Activated naive CD8-positive, alpha-beta T cell treated with anti-CD3 and anti-CD28 coated beads for 36 hours (primary cell): Measurements from ENCODE around the gene APPL1. TPM values are rescaled to one million over a fixed set of nuclear protein-coding genes. Genes with fewer than 3 reads are reported as not detected.
A peak's percentile ranks its signal among the peaks of the same experiment; 100 is the strongest.

Experiments used
- DNase-seq: peaks from one replicate; pipeline ENCODE4 v3.0.0; 2021
- H3K27ac Mint-ChIP-seq: one replicate; pipeline ENCODE4 v1.8.0; 2022; ENCODE audit warnings: mild to moderate bottlenecking, moderate library complexity, mixed read lengths
- H3K27me3 Mint-ChIP-seq: one replicate; pipeline ENCODE4 v1.8.0; 2022; ENCODE audit warnings: mild to moderate bottlenecking, mixed read lengths
- H3K36me3 Mint-ChIP-seq: one replicate; pipeline ENCODE4 v1.8.0; 2021; ENCODE audit warnings: mild to moderate bottlenecking, mixed read lengths
- H3K4me1 Mint-ChIP-seq: one replicate; pipeline ENCODE4 v1.8.0; 2021; ENCODE audit warnings: mixed read lengths
- H3K4me3 Mint-ChIP-seq: one replicate; pipeline ENCODE4 v1.8.0; 2022; ENCODE audit warnings: mild to moderate bottlenecking, moderate library complexity, mixed read lengths
- H3K9me3 Mint-ChIP-seq: one replicate; pipeline ENCODE4 v1.8.0; 2022; ENCODE audit warnings: mixed read lengths
- total RNA-seq, 2 experiments: library from RNA; stranded (reverse); gene quantifications; one replicate each; pipeline ENCODE4 v1.2.3, GENCODE V29; 2021

The APPL1 gene, protein sequence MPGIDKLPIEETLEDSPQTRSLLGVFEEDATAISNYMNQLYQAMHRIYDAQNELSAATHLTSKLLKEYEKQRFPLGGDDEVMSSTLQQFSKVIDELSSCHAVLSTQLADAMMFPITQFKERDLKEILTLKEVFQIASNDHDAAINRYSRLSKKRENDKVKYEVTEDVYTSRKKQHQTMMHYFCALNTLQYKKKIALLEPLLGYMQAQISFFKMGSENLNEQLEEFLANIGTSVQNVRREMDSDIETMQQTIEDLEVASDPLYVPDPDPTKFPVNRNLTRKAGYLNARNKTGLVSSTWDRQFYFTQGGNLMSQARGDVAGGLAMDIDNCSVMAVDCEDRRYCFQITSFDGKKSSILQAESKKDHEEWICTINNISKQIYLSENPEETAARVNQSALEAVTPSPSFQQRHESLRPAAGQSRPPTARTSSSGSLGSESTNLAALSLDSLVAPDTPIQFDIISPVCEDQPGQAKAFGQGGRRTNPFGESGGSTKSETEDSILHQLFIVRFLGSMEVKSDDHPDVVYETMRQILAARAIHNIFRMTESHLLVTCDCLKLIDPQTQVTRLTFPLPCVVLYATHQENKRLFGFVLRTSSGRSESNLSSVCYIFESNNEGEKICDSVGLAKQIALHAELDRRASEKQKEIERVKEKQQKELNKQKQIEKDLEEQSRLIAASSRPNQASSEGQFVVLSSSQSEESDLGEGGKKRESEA
- 10 to 100 TPM; 36.2 to 41.2 TPM for total RNA-seq

DNA sequence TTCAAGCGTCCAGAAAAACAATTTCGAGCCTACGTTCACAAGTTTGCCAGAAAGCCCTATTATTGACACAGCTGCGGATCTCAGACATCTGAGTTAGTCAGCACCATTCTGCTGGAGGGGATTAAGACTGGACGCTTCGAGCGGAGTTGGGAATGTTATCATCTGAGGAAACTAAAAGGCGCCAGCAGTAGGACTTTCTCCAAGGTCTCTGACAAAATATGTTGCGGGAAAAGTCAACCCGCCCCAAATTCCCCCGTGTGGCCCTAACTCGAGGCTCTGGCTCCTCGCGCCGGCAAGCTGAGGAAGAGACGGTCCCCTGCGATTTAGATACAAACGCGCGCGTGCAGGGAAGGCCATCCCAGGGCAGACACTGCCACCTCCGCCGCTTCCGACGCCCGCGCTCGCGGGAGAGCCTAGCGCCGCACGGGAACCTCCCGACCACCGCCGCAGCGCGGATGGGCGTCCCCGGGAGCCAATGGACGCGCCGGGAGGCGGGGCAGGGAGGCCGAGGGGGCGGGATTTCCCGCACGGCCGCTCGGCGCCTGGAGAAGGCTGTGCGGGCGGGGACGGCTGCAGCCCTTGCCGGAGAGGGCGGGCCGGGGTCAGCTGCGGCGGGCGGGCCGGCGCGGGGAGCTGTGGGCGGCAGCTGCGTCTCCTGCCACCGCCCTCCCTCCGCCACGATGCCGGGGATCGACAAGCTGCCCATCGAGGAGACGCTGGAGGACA lies at the start of gene APPL1:
Gene APPL1 (plus strand): TSS at position 526 of the 726 bp plus-strand sequence. CDS start 155 bp downstream, at position 681.
- H3K4me3 Mint-ChIP-seq = peak within 1 kb of the TSS; percentile 87

DNA sequence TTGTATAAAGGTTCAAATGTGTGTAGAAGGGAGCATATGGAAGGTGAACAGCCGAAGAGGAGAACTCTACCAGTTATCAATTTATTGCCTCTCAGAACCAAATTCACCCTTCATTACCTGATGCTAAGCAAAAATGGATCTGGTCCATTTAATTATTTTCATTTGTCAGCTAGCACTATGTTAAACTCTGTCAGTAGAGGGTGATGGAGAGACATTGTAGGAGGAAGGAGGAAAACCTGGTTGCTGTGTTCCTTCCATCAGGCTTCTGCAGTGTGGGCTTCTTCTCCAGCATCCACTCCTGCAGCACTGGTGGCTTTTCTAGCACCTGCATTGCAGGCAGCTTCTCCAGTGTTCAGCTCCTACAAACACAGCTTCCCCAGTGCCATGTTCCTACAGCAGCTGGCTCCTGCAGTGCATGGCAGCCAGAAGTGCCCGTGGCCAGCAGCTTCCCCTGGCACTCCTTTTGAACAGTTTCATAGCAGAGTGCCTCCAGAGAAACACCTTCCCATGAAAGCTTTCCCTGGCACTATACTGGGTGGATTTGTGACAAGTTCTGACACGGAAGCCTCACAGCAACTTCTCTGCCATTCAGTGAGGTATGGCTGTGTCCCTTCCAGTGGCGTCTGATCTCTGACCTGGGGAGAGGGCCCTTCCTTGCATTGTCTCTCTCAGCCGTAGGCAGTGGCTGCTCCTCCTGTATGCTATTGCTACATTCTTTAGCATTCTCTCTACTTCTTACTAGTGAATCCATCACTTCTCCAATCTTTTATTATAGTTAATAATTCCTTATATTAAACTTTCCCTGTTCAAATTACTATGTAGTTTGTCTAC lies 47.7 kb upstream of the APPL1 start:
- H3K27me3 Mint-ChIP-seq = peaks cover 17% of the 10 kb centered on the region

More for the DNA sequence above, at the start of gene APPL1:
- DNase-seq = peak; percentile 95
- Mint-ChIP-seq H3K36me3 (no peaks in the 10 kb centered on the region), H3K4me1 (peaks cover 27% of the 10 kb centered on the region), H3K27ac (peak within 1 kb of the TSS; percentile 83), H3K9me3 (no peaks in the 10 kb centered on the region), H3K27me3 (no peaks in the 10 kb centered on the region)

DNA sequence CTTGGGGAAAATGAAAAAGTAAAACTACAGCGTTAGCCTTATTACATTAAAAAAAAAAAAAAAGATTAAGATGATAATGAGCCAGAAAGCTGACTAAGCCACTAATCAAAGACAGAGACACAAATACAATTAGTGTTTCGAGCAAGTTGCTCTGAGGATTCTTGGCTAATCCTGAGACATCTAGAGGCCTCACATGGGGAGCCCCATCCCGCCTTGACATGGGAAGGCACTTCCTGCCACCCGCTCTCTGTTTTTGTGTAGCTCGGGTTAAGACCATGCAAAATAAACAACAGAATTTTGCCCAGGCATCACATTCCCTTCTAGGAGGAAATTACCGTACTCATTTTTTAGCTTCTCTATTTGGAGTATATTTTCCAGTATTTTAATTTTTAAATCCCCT lies 43.0 kb upstream of the APPL1 start:
- Mint-ChIP-seq H3K4me1 (no peaks in the 10 kb centered on the region), H3K4me3 (no peak overlapping the region), H3K36me3 (no peaks in the 10 kb centered on the region), H3K27me3 (peaks cover 3% of the 10 kb centered on the region), H3K27ac (no peak overlapping the region), H3K9me3 (no peaks in the 10 kb centered on the region)
- DNase-seq = no peak

More for the DNA sequence above, 47.7 kb upstream of the APPL1 start:
- H3K36me3 Mint-ChIP-seq = no peaks in the 10 kb centered on the region
- H3K4me3 Mint-ChIP-seq = no peak overlapping the region
- H3K4me1 Mint-ChIP-seq = no peaks in the 10 kb centered on the region
- no peak for DNase-seq
- H3K27ac Mint-ChIP-seq = no peak overlapping the region
- no peaks in the 10 kb centered on the region for H3K9me3 Mint-ChIP-seq

DNA sequence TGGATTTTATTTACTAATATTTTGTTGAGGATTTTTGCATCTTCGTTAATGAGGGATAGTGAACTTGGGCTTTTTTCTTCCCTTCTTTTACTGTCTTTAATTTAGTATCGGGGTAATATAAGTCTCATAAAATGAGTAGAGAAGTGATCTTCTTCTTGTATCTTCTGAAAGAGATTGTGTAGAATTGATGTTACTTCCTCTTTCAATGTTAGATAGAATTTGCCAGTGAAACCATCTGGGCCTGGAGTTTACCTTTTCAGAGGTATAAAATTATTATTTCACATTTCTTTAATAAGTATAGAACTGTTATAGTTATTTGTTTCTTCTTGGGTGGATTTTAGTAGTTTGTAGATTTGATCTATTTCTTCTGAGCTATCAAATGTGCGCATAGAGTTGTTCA lies 35.5 kb upstream of the APPL1 start:
- H3K36me3 Mint-ChIP-seq = no peaks in the 10 kb centered on the region
- H3K27me3 Mint-ChIP-seq = peaks cover 24% of the 10 kb centered on the region
- H3K4me3 Mint-ChIP-seq = no peak overlapping the region
- no peaks in the 10 kb centered on the region for H3K9me3 Mint-ChIP-seq
- no peak overlapping the region for H3K27ac Mint-ChIP-seq
- H3K4me1 Mint-ChIP-seq = no peaks in the 10 kb centered on the region
- DNase-seq = no peak

DNA sequence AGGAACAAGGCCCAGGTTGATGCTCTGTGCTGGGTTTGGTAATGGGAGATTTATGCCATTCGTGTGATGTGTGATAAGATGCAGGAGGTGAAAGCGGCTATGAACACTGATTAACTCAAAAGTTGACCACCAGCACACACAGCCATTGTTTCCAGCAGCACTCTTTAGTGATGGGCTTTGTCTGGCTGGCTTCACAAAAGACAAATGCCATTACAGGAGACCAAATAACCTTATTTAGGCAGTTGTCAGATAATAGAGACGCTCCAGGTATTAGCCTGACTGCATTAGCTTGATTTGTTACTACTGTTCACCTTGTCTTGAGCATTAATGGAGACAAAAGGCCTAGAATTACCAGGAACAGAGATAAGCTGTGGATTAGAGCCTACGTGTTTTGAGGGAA lies 32.9 kb upstream of the APPL1 start:
- Mint-ChIP-seq H3K4me1 (no peaks in the 10 kb centered on the region), H3K4me3 (no peak overlapping the region), H3K27ac (no peak overlapping the region), H3K27me3 (peaks cover 32% of the 10 kb centered on the region), H3K36me3 (no peaks in the 10 kb centered on the region), H3K9me3 (no peaks in the 10 kb centered on the region)
- DNase-seq = no peak

DNA sequence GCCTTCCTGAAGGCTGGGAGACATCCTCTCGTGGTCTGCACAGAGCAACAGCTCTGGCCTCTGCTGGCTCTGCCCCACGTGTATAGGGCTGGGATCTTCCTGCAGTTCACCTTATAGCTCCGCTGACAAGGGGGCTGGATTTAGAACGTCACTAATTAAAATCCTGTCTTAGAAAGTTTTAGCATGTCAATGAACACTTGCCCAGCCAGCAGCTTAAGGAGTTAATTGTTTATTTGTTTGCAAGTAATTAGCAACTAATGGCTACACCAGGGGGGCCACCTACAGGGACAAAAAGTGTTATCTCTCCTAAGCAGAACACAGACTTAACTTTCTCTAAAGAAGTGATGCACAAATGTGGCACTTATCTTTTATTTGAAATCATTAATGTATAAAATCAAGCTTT lies 27.6 kb upstream of the APPL1 start, which contains the start of gene HESX1:
Gene HESX1 (minus strand): TSS at position 84 of the 403 bp plus-strand sequence. CDS start 60 bp downstream, at position 24.
- H3K27ac Mint-ChIP-seq = no peak within 1 kb of the TSS
- H3K27me3 Mint-ChIP-seq = peaks cover 12% of the 10 kb centered on the region
- no peaks in the 10 kb centered on the region for H3K4me1 Mint-ChIP-seq
- DNase-seq = no peak
- no peaks in the 10 kb centered on the region for H3K36me3 Mint-ChIP-seq
- no peaks in the 10 kb centered on the region for H3K9me3 Mint-ChIP-seq
- H3K4me3 Mint-ChIP-seq = no peak within 1 kb of the TSS

DNA sequence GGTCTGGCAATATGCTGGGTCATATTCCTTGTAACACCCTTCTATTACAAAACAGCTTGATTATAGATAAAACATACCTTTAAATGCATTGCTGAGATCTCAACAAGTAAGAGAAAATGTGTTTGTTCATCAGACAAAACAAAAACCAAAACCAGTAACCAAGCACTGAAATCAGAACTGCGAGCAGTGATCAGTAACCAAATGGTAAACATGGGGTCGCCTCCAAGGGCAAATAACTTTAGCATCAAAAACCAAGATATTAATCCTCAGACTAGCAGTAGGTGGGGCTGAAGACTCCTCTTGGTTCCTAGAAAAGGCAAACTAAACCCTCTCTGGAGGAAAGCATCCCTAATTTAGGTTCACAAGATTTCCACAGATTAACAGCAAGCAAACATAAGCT lies 21.1 kb upstream of the APPL1 start:
- Mint-ChIP-seq H3K4me1 (no peaks in the 10 kb centered on the region), H3K36me3 (no peaks in the 10 kb centered on the region), H3K27ac (no peak overlapping the region), H3K9me3 (no peaks in the 10 kb centered on the region), H3K4me3 (no peak overlapping the region), H3K27me3 (no peaks in the 10 kb centered on the region)
- DNase-seq = no peak

DNA sequence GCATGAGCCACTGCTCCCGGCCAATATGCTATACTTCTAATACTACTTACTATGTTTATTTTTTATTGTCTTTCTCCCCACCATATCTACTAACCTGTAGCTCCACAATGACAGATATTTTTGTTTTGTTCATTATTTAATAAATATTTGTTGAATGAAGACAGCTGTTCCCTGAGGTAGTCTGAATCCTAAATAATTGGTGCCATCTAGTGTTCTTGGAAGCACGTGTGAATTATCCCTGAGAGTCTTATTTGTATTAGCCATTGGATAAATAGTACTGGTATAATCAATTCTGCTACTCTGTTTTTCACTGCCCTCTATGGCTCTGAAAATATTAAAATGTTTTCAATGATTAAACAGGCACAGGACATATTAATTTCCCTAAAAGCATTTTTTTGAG lies 5.6 kb upstream of the APPL1 start:
- Mint-ChIP-seq H3K36me3 (no peaks in the 10 kb centered on the region), H3K4me3 (no peak overlapping the region), H3K4me1 (peaks cover 6% of the 10 kb centered on the region), H3K27ac (no peak overlapping the region), H3K27me3 (no peaks in the 10 kb centered on the region), H3K9me3 (no peaks in the 10 kb centered on the region)
- no peak for DNase-seq

DNA sequence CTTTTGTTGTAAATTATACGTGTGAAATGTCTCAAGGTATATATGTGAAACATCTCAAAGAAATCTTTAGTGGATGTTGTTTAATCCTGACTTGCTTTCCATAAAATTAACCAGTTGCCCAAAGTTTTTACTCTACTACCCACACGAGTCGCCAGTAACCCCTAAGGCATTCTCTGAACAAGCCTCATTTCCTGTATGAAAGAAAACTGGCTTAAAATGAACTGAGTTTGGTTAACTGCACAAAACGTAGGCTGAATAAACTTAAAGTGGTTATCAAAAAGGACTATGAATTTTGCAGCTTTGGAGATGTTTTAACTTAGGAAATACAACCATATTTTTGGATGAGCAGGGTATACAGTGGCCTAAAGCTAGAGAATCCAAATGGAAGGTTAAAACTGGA lies 2.7 kb upstream of the APPL1 start:
- H3K27me3 Mint-ChIP-seq = no peaks in the 10 kb centered on the region
- no peak overlapping the region for H3K27ac Mint-ChIP-seq
- H3K4me1 Mint-ChIP-seq = peaks cover 22% of the 10 kb centered on the region
- DNase-seq = no peak
- no peak overlapping the region for H3K4me3 Mint-ChIP-seq
- H3K9me3 Mint-ChIP-seq = no peaks in the 10 kb centered on the region
- no peaks in the 10 kb centered on the region for H3K36me3 Mint-ChIP-seq

DNA sequence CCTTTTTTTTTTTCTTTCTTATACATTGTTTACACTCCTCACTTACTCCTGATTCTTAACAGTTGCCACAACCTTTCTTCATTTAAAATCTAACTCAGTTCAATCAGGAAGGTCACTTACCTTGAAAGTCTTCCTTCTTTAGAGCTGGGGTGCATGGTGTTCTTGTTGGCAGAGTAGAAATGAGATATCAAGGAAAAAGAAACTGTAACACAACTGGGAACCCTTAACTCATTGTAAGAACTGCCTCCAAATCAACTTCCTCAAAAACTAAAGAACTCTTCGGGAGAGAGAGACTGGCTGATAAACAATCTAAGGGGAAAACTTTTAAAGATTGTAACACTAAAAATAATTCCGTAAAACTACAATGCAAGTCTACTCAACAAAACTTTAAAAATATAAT lies 1.4 kb upstream of the APPL1 start:
- no peak overlapping the region for H3K4me3 Mint-ChIP-seq
- no peaks in the 10 kb centered on the region for H3K36me3 Mint-ChIP-seq
- no peaks in the 10 kb centered on the region for H3K9me3 Mint-ChIP-seq
- H3K27ac Mint-ChIP-seq = no peak overlapping the region
- DNase-seq = no peak
- H3K27me3 Mint-ChIP-seq = no peaks in the 10 kb centered on the region
- peaks cover 24% of the 10 kb centered on the region for H3K4me1 Mint-ChIP-seq

DNA sequence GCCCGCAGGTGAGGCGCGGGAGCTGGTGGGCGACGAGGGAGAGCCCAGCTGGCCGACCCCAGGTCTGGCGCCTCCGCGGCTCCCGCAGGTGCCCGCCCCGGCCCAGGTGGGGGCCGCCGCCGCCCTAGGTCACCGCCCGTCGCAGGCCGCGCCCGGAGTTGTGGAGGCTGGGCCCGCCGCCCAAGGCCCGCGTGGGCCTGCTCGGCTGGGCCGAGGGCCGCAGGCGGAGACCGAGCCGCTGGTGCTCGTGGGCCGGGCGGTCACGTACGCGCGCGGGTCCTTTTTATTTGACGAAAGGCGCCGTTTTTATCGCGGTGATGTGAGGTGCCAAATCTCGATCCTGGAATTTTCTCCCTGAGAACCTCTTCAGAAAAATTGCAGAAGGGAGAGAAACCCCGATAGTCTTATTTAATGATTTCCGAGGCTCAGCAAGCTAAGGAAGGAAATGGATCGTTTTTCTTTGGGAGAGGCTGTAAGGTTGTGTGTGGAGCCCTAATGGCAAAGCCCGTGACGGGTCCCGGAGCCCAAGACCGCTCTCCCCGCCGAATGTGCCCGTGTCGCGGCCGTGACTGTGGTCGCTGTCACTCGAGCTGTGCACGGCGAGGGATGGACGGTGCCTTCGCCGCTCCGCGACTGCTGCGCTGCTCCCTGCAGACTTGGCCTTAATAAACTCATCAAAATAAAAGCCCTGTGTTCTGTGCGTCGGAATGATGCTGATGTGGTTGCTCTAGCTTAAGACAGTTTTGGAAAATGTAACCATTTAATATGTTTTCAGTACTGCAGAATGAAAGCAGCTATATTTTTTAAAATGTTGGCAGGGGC lies 612 bp downstream of the APPL1 start:
- H3K27ac Mint-ChIP-seq = peak overlapping the region; percentile 83
- H3K36me3 Mint-ChIP-seq = no peaks in the 10 kb centered on the region
- DNase-seq = peak; percentile 50
- H3K9me3 Mint-ChIP-seq = no peaks in the 10 kb centered on the region
- peaks cover 27% of the 10 kb centered on the region for H3K4me1 Mint-ChIP-seq
- H3K27me3 Mint-ChIP-seq = no peaks in the 10 kb centered on the region
- peak overlapping the region; percentile 87 for H3K4me3 Mint-ChIP-seq

DNA sequence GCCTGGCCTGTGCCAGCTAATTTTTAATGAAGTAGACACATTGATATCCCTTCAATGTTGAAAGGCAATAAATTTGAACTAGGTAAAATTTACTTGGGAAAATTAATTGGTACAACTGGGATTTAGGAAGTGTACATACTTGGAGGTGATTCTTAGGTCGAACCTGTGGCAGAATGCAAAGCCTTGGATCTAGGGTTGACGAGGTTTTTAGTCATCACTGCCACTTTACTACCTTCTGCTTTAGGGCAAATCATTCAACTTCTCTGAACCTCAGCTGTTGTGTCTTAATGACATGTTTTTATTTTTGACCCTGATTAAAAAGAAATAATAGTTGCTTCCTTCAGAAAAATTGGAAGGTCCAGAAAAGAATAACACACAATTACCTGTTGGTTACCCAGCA lies 2.5 kb downstream of the APPL1 start:
- Mint-ChIP-seq H3K27ac (no peak overlapping the region), H3K4me3 (no peak overlapping the region), H3K9me3 (no peaks in the 10 kb centered on the region), H3K36me3 (no peaks in the 10 kb centered on the region), H3K27me3 (no peaks in the 10 kb centered on the region), H3K4me1 (peaks cover 31% of the 10 kb centered on the region)
- no peak for DNase-seq

DNA sequence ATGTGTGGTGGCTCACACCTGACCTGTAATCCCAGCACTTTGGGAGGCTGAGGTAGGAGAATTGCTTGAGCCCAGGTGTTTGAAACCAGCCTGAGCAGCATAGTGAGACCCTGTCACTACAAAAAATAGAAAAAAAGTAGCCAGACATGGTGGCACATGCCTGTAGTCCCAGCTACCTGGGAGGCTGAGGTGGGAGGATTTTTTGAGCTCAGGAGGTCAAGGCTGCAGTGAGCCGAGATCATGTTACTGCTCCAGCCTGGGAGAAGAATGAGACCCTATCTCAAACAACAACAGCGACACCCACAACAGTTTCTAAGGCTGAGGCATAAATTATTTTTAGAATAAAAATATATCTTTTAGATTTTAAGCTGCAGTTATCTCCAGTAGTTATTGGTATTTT lies 6.3 kb downstream of the APPL1 start:
- Mint-ChIP-seq H3K4me1 (peaks cover 16% of the 10 kb centered on the region), H3K9me3 (no peaks in the 10 kb centered on the region), H3K27me3 (no peaks in the 10 kb centered on the region), H3K36me3 (peaks cover 6% of the 10 kb centered on the region), H3K27ac (no peak overlapping the region), H3K4me3 (no peak overlapping the region)
- no peak for DNase-seq
